IPS-11a (cell line): ENCODE results near the gene CNTLN.
"Not testable (repeated sequence)": the region's sequence is repeated elsewhere in the genome, so short reads cannot be mapped to it uniquely, and the experiment has no call there.

Source experiments
- H3K4me3 ChIP-seq: one replicate; pipeline ENCODE4 v1.5.1; 2013; ENCODE audit warnings: low read depth, low read length, control low read depth

CNTLN gene

DNA sequence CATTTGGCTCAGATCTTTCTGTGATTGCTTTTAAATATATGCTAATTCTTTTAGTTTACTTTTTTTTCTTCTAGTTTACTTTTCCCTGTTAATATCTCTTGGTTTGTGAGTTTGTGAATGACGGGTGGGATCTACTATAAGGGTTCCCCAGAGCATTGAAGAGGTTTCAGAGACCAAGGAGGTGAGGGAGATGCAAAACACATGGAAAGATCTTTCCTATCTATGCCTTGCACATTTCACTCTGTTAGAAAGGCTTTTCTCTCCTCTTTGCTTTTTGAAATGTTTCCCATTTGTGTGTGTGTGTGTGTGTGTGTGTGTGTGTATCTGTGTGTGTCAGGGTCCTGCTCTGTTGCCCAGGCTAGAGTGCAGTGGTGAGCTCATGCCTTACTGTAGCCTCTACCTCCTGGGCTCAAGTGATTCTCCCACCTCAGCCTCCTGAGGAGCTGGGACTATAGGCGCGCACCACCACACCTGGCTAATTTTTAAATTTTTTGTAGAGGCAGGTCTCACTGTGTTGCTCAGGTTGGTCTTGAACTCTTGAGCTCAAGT lies 50.7 kb downstream of the CNTLN start:
- H3K4me3 ChIP-seq: no peak overlapping the region

DNA sequence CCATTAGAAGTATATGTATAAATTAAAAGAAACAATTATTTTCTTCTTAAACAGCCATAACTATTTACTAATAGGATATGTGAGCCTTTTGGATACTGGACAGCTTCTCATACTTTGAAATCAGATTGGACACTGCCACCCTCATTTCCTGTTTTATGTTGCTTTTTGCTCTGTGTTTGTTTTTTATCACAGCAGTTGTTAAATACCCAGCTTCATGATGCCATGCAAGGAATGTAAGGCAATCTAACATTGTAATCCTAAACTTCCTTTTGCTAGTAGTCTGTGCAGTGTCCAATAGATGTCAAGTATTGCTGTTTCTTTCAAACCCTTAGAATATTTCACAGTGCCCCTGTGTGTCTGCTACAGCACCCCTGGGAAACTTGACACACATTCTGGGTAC lies 56.2 kb downstream of the CNTLN start:
- no peak overlapping the region for H3K4me3 ChIP-seq

GRCh38 chr9:17204611-17205152 lies 69.8 kb downstream of the CNTLN start:
- H3K4me3 ChIP-seq: no peak overlapping the region

DNA sequence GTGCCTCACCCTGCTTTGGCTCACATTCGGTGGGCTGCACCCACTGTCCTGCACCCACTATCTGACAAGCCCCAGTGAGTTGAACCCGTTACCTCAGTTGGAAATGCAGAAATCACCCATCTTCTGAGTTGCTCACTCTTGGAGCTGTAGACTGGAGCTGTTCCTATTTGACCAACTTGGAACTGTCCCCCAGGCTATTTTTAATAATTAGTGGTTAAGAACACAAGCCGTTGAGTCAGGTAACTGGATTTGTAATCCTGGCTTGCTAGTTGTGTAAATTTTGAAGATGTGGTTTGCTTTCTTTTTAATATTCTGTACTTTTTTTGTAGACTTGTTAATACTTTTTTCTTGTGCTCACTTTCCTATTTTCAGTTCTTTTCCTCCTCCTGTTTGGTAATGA lies 81.2 kb downstream of the CNTLN start:
- no peak overlapping the region for H3K4me3 ChIP-seq

- H3K4me3 ChIP-seq: no peak overlapping the region
Measured at GRCh38 chr9:17216646-17217045, 81.8 kb downstream of the CNTLN start.

DNA sequence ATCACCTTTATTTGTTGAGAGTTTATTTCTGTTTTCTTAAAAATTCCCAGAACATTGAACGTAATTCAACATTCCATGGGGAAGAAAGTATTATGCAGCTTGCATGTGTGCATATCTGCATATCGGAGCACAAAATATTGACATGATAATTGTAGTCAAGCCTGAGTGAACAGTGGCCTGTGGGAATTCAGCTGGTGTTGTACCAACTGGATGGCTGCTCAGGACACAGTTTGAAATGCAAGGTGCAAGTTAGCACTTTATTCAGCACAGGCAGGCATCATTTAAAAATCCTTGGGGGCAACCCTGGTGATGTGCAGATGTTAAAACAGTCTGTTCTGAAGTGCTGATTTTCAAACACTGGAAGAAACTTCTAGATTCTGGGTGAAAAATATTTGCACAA lies 82.4 kb downstream of the CNTLN start:
- no peak overlapping the region for H3K4me3 ChIP-seq

DNA sequence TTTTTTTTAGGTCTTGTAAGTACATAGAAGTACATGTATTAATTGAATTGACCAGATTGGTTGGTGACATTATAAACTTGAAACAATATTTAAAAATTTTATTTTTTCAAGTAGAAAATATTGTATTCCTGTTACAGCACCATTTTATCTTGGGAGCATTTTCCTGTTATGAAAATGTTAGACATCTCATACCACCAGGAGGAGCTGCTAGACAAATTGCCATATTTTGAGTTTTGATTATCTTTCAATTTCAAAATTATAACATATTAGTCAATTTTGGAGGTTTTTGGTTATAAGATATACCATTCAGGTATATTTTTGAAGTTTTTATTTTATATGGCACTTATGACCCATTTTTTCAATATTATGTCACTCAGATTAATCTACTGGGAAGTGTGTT lies 84.4 kb downstream of the CNTLN start:
- H3K4me3 ChIP-seq: no peak overlapping the region

DNA sequence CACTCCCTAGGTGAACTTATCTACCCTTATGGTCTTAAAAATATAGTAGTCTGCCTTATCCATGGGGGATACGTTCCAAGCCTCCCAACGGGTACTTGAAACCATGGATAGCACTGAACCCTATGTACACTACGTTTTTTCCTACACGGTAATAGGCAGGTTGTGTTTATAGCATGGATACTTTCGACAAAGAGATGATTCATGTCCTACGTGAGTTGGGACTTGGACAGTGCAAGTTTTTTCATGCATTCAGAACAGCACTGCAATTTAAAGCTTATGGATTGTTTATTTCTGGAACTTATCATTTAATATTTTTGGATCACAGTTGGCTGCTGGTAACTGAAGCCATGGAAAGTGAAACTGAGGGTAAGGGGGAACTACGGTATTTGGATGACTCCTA lies 88.1 kb downstream of the CNTLN start:
- H3K4me3 ChIP-seq: no peak overlapping the region

- H3K4me3 ChIP-seq: no peak overlapping the region
Measured at GRCh38 chr9:17225407-17225806, 90.6 kb downstream of the CNTLN start.

- H3K4me3 ChIP-seq: no peak overlapping the region
Measured at GRCh38 chr9:17229945-17230560, 95.2 kb downstream of the CNTLN start.

DNA sequence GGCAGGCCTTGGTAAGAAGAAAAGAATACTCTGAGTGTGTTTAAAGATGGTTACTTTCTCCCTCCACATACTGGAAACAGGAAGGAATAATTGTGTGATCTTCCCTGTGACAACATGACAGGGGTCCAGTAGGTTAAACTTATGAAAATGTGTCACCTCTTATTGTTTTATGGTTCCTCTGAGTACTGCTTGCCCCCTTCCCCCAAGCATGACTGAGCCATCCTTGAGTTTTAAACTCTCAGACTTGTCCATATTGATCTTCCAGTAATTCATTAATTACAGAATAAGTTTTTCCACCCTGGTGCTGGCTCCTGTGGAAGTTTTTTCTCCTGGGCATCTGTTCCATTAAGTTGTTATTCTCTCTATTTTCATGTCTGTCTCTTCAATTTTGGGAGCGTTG lies 95.8 kb downstream of the CNTLN start:
- H3K4me3 ChIP-seq: no peak overlapping the region

DNA sequence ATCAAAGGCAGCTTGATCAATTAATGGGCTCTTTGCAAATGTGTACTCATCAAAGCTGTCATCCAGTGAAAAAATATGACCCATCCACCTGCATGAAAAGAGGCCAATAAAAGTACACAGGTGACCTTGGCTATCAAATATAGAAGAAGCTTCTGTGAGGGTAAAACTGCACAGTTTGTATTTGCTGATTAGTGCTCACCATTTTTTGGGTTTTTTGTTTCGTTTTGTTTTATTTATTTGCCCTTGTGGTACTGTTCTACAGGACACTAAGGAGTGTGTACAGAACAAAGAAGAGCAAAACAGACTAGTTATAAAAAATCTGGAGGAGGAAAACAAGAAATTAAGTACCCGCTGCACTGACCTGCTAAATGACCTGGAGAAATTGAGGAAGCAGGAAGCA lies 101.3 kb downstream of the CNTLN start:
- no peak overlapping the region for H3K4me3 ChIP-seq

- H3K4me3 ChIP-seq: no peak overlapping the region
Measured at GRCh38 chr9:17246770-17247169, 111.9 kb downstream of the CNTLN start.

GRCh38 chr9:17251100-17251499 lies 116.3 kb downstream of the CNTLN start:
- no peak overlapping the region for H3K4me3 ChIP-seq

- not testable (repeated sequence) for H3K4me3 ChIP-seq
Measured at GRCh38 chr9:17268531-17269188, 133.8 kb downstream of the CNTLN start.

GRCh38 chr9:17269799-17270198 lies 135.0 kb downstream of the CNTLN start:
- H3K4me3 ChIP-seq: no peak overlapping the region

GRCh38 chr9:17272536-17272935 lies 137.7 kb downstream of the CNTLN start:
- H3K4me3 ChIP-seq: no peak overlapping the region

DNA sequence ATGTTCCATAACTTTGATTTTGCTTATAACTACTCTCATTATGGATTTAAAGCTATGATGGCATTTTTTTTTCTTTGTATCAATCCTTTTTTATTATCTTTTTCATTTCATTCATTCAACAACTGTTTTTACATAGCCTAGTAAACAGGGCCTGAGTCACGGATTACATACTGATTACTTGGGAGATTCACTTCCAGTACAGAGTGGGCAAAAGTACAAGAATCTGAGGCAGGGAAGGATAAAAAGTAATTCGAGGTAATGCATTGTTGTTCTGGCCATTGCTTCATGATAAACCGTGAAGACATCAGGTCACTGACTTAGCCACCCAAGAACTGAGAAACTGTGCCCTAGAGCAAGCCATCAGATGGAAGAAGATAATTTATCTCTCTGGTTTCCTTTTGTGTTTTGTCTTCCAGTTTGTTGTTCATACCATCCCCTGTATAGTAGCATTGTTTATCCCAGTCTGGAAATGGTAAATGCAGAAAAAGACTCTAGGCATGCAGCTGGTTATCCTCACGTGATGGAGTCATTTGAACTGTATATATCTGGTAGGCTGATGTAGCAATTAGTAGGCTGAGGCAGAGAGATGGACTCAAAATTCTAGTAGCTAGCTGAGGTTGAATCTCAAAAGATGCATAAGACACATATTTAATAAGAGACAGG lies 145.6 kb downstream of the CNTLN start:
- no peak overlapping the region for H3K4me3 ChIP-seq

- H3K4me3 ChIP-seq: not testable (repeated sequence)
Measured at GRCh38 chr9:17290673-17291072, 155.8 kb downstream of the CNTLN start.

GRCh38 chr9:17291766-17292165 lies 156.9 kb downstream of the CNTLN start:
- H3K4me3 ChIP-seq: no peak overlapping the region

DNA sequence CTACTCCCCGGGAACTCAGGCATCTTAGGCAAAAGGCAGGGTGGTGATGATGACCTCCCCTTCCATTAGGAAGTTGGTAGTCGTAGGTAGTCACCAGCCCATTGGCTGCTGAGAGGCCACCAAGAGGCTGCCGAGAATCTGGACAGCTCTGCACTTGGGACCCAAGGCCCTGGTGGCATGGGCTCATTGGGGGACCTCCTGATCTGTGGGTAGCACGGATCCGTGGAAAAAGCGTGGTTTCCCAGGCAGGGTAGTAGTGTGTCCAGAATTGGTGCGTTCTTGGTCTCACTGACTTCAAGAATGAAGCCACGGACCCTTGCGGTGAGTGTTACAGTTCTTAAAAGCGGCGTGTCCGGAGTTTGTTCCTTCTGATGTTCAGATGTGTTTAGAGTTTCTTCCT lies 158.8 kb downstream of the CNTLN start:
- H3K4me3 ChIP-seq: no peak overlapping the region
